WTC11 (cell line): ENCODE measurements around the gene CARM1. TPM values are rescaled to one million over a fixed set of nuclear protein-coding genes. Genes with fewer than 3 reads are reported as not detected.
A peak's percentile ranks its signal among the peaks of the same experiment; 100 is the strongest.

Experiments used
- ATAC-seq: fragments of 200-7000 bp; cut with Tn5 transposase; 2 replicates; pipeline ENCODE4 v1.10.0; 2021; ENCODE audit warnings: mild to moderate bottlenecking, moderate library complexity
- CTCF ChIA-PET: fragments of 300-600 bp; sonication (Branson Sonifier 250); formaldehyde crosslinking; loops from one replicate; lab custom pipeline; 2021; ENCODE audit warnings: antibody characterized with exemption; lab: Charles Lee
- POLR2A ChIA-PET: fragments of 350-600 bp; sonication (Branson Sonifier 250); formaldehyde crosslinking; loops from one replicate; lab custom pipeline; 2021; ENCODE audit warnings: antibody characterized with exemption; lab: Charles Lee
- DNase-seq: peaks from one replicate; pipeline ENCODE4 v3.0.0; 2021; ENCODE audit warnings: low spot score
- H3K27ac Mint-ChIP-seq: 2 replicates; pipeline ENCODE4 v1.8.0; 2021; ENCODE audit warnings: mixed read lengths
- H3K27me3 Mint-ChIP-seq: 2 replicates; pipeline ENCODE4 v1.8.0; 2021; ENCODE audit warnings: low read depth, mild to moderate bottlenecking, moderate library complexity, mixed read lengths
- H3K36me3 Mint-ChIP-seq: 2 replicates; pipeline ENCODE4 v1.8.0; 2021; ENCODE audit warnings: mixed read lengths
- H3K4me1 Mint-ChIP-seq: 2 replicates; pipeline ENCODE4 v1.8.0; 2022; ENCODE audit warnings: mixed read lengths
- H3K4me3 Mint-ChIP-seq: 2 replicates; pipeline ENCODE4 v1.8.0; 2021; ENCODE audit warnings: mild to moderate bottlenecking, moderate library complexity, mixed read lengths
- H3K9me3 Mint-ChIP-seq: 2 replicates; pipeline ENCODE4 v1.8.0; 2021; ENCODE audit warnings: mixed read lengths
- CDX4 ChIP-seq: fragments of 250-450 bp; sonication (Bioruptor Pico); IDR thresholded peaks from 2 replicates; pipeline ENCODE4 v1.9.0; 2021; ENCODE audit warnings: moderate library complexity, mild to moderate bottlenecking, inconsistent platforms, borderline replicate concordance
- CREM ChIP-seq: sonication (generic); formaldehyde crosslinking; IDR thresholded peaks from 2 replicates; pipeline ENCODE4 v1.8.1; 2022; ENCODE audit warnings: mild to moderate bottlenecking, missing genetic modification reagents, moderate library complexity
- ETV6 ChIP-seq: sonication (generic); formaldehyde crosslinking; IDR thresholded peaks from 2 replicates; pipeline ENCODE4 v1.8.1; 2022; ENCODE audit warnings: mild to moderate bottlenecking, missing genetic modification reagents
- JAZF1 ChIP-seq: fragments of 250-450 bp; sonication (Bioruptor Pico); IDR thresholded peaks from 2 replicates; pipeline ENCODE4 v1.9.0; 2021; ENCODE audit warnings: moderate library complexity, mild to moderate bottlenecking, inconsistent platforms
- NR2C2 ChIP-seq: sonication (generic); formaldehyde crosslinking; IDR thresholded peaks from 2 replicates; pipeline ENCODE4 v1.8.0; 2022; ENCODE audit warnings: mild to moderate bottlenecking, missing genetic modification reagents
- SOX15 ChIP-seq: fragments of 250-450 bp; sonication (Bioruptor Pico); IDR thresholded peaks from 2 replicates; pipeline ENCODE4 v1.9.0; 2021; ENCODE audit warnings: mild to moderate bottlenecking
- TCF7 ChIP-seq: sonication (generic); formaldehyde crosslinking; IDR thresholded peaks from 2 replicates; pipeline ENCODE4 v1.8.0; 2022; ENCODE audit warnings: mild to moderate bottlenecking, low read depth, missing genetic modification reagents, moderate library complexity
- USF1 ChIP-seq: sonication (generic); formaldehyde crosslinking; IDR thresholded peaks from 2 replicates; pipeline ENCODE4 v1.8.0; 2022; ENCODE audit warnings: mild to moderate bottlenecking, missing genetic modification reagents
- ZNF138 ChIP-seq: sonication (generic); formaldehyde crosslinking; conservative IDR thresholded peaks from 2 replicates; pipeline ENCODE4 v1.8.1; 2022; ENCODE audit warnings: mild to moderate bottlenecking, moderate library complexity, missing genetic modification reagents
- ZNF219 ChIP-seq: sonication (generic); formaldehyde crosslinking; IDR thresholded peaks from 2 replicates; pipeline ENCODE4 v1.8.0; 2023; ENCODE audit warnings: missing genetic modification reagents, mild to moderate bottlenecking, borderline replicate concordance
- ZNF263 ChIP-seq: sonication (generic); formaldehyde crosslinking; IDR thresholded peaks from 2 replicates; pipeline ENCODE4 v1.8.1; 2022; ENCODE audit warnings: low read depth, mild to moderate bottlenecking, moderate library complexity, missing genetic modification reagents
- ZNF425 ChIP-seq: fragments of 250-450 bp; sonication (Bioruptor Pico); conservative IDR thresholded peaks from 2 replicates; pipeline ENCODE4 v1.9.0; 2021; ENCODE audit warnings: mild to moderate bottlenecking
- ZNF512 ChIP-seq: sonication (generic); formaldehyde crosslinking; IDR thresholded peaks from 2 replicates; pipeline ENCODE4 v1.8.1; 2022; ENCODE audit warnings: missing genetic modification reagents, borderline replicate concordance
- total RNA-seq: library from RNA; stranded (reverse); gene quantifications from 3 replicates; pipeline ENCODE4 v1.2.3, GENCODE V29; 2021
- TF ChIP-seq, protein P1 (sequence below): sonication (generic); formaldehyde crosslinking; IDR thresholded peaks from 2 replicates; pipeline ENCODE4 v1.8.1; 2023; ENCODE audit warnings: mild to moderate bottlenecking, missing genetic modification reagents

CARM1 gene
- total RNA-seq, 1 experiment from 2014 or later: 125 TPM

- TF ChIP-seq CDX4 (CRISPR knock-in tag) (no peak), NR2C2 (CRISPR knock-in tag) (no peak), TCF7 (CRISPR knock-in tag) (no peak), CREM (CRISPR knock-in tag) (no peak), ETV6 (CRISPR knock-in tag) (no peak)
- TF ChIP-seq, all 79 proteins: peak for 0
Observed at GRCh38 chr19:10964903-10965302, 93.5 kb downstream of the CARM1 start (continued).

DNA sequence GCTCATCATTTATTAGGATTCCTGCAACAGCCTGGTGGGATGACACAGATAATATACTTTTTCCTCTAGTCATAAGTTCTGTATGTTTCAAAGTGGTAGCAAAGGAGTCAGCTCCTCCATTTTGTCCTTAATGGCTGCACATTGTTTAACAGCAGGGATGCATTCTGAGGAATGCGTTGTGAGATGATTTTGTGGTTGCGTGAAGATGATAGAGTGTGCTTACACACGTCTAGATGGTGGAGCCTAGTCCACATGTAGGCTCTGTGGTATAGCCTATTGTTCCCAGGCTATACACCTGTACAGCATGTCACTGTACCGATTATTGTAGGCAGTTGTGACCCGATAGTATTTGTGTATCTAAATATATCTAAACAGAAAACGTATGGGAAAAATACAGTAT is 94.0 kb downstream of the CARM1 start:
- H3K27me3 Mint-ChIP-seq: no peaks in the 10 kb centered on the region
- ATAC-seq (no peak), DNase-seq (no peak)
- CTCF ChIA-PET: interaction anchor here (1.0 to 4.8 kb wide), 3 partner anchors 24 to 297 kb away, joined by 3 to 28 read pairs (median 4); partner anchors contain the start of gene DOCK6
- no peak for TF ChIP-seq ZNF138 (CRISPR knock-in tag)
- no peak for TF ChIP-seq USF1 (CRISPR knock-in tag)
- TF ChIP-seq, protein P1, sequence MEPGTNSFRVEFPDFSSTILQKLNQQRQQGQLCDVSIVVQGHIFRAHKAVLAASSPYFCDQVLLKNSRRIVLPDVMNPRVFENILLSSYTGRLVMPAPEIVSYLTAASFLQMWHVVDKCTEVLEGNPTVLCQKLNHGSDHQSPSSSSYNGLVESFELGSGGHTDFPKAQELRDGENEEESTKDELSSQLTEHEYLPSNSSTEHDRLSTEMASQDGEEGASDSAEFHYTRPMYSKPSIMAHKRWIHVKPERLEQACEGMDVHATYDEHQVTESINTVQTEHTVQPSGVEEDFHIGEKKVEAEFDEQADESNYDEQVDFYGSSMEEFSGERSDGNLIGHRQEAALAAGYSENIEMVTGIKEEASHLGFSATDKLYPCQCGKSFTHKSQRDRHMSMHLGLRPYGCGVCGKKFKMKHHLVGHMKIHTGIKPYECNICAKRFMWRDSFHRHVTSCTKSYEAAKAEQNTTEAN (CRISPR knock-in tag): no peak
- no peak for TF ChIP-seq ZNF512
- TF ChIP-seq, all 79 proteins: peak for 0
- Mint-ChIP-seq H3K4me1 (peaks cover 45% of the 10 kb centered on the region), H3K36me3 (0 out of 2 replicates have a peak, but pooled peaks cover 5% of the 10 kb centered on the region), H3K27ac (peak overlapping the region; percentile 88), H3K4me3 (no peak overlapping the region), H3K9me3 (no peaks in the 10 kb centered on the region)
- POLR2A ChIA-PET: no interaction called here

DNA sequence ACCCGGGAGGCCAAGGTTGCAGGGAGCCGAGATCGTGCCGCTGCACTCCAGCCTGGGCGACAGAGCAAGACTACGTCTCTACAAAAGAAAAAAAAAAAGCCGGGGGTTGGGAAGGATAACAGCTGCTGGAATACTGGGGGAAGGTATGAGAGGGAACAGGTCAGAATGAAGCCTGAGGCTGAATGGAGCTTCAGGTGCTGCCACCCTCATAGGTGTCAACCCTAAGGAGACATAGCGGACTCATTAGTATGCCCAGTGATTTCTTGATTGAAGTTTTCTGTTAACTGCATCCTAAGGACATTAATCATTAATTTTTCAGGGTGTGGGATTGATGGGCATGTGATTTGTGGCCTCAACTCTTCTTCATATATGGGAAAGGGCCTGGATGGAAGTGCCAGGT is 95.5 kb downstream of the CARM1 start:
- H3K9me3 Mint-ChIP-seq: no peaks in the 10 kb centered on the region
- TF ChIP-seq, protein P1 (CRISPR knock-in tag): no peak
- TF ChIP-seq ZNF425: no peak
- no peak for TF ChIP-seq SOX15 (CRISPR knock-in tag)
- no peak for TF ChIP-seq ZNF263 (CRISPR knock-in tag)
- no peak for TF ChIP-seq ZNF219
- TF ChIP-seq ZNF138 (CRISPR knock-in tag): no peak
- no peak for TF ChIP-seq JAZF1 (CRISPR knock-in tag)
- H3K4me3 Mint-ChIP-seq: no peak overlapping the region
- no peak for DNase-seq
- H3K27ac Mint-ChIP-seq: peak overlapping the region; percentile 78; the same call in 1 of the 2 replicates
- ATAC-seq: no peak
- ChIA-PET CTCF (interaction anchor here (1.5 to 4.8 kb wide), 2 partner anchors 25 to 327 kb away, joined by 4 to 28 read pairs; no protein-coding TSS in a partner anchor), POLR2A (interaction anchor here (0.5 to 1.0 kb wide), 3 partner anchors 68 to 690 kb away, joined by 4 to 5 read pairs (median 4); no protein-coding TSS in a partner anchor)
- H3K4me1 Mint-ChIP-seq: peaks cover 45% of the 10 kb centered on the region
- H3K27me3 Mint-ChIP-seq: no peaks in the 10 kb centered on the region
- H3K36me3 Mint-ChIP-seq: 0 out of 2 replicates have a peak, but pooled peaks cover 5% of the 10 kb centered on the region
